ENCODE results near the gene LMAN2.

GRCh38 chr5:177362292-177362609 is 10.8 kb upstream of the LMAN2 start:
- TF ChIP-seq CTCF (IDR thresholded peaks at IDR 0.05 in 8 of 11, conservative IDR thresholded peaks at IDR 0.05 in 3 of 11) (no peak), POLR2A (IDR thresholded peaks at IDR 0.05) (no peak), POLR2AphosphoS5 (IDR thresholded peaks at IDR 0.05) (no peak)
